C4-2B (cell line): ENCODE measurements around the gene ERBB4.

ENCODE experiments used
- CTCF ChIP-seq: fragments of 450-650 bp; conservative IDR thresholded peaks from 2 replicates; pipeline ENCODE4 v1.5.1; 2017; ENCODE audit warnings: mild to moderate bottlenecking
- ZFX ChIP-seq: fragments of 450-650 bp; IDR thresholded peaks from 2 replicates; pipeline ENCODE4 v1.6.1; 2017

- TF ChIP-seq CTCF (no peak), ZFX (no peak)
Measured at GRCh38 chr2:211423018-211423417, 1115.6 kb downstream of the ERBB4 start.
